ENCODE measurements around the gene RAB11FIP5.

RAB11FIP5 gene

GRCh38 chr2:73028841-73029240 is 83.9 kb downstream of the RAB11FIP5 start:
- no peak for DNase-seq

DNA sequence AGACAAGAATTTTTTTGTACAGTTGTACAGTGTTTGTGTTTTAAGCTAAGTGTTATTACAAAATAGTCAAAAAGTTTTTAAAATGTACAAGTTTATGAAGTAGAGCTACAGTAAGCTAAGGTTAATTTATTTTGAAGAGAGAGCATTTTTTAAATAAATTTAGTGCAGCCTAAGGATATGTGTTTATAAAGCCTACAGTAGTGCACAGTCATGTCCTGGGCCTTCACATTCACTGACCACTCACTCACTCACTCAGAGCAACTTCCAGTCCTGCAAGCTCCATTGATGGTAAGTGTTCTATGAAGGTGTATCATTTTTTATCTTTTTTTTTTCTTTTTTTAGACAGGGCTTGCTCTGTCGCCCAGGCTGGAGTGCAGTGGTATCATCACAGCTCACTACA is 85.4 kb downstream of the RAB11FIP5 start:
- no peak for DNase-seq

DNA sequence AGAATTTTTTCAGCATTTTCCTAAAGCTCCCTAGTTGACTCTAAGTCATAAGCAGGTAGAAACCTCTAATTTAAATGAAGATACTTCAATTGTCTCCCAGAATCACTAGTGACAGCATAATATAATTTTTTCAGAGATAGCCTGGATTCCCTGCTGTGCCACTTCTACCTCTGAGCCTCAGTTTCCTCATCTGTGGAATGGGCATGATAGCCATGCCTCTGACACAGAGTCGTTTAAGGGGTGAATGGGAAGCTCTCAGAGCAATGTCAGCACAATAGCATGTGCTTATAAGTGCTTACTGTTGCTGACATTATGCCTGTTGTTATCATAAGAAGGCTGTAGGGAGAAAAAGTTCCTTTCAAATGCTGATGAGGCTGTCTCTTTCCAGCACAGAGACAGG is 89.3 kb downstream of the RAB11FIP5 start:
- DNase-seq: no peak
